ENCODE data around the gene IRAK2. TPM values are rescaled to one million over a fixed set of nuclear protein-coding genes. Genes with fewer than 3 reads are reported as not detected.

IRAK2 gene
- total RNA-seq, 1 donor from 2014 or later, result 2.0 TPM

DNA sequence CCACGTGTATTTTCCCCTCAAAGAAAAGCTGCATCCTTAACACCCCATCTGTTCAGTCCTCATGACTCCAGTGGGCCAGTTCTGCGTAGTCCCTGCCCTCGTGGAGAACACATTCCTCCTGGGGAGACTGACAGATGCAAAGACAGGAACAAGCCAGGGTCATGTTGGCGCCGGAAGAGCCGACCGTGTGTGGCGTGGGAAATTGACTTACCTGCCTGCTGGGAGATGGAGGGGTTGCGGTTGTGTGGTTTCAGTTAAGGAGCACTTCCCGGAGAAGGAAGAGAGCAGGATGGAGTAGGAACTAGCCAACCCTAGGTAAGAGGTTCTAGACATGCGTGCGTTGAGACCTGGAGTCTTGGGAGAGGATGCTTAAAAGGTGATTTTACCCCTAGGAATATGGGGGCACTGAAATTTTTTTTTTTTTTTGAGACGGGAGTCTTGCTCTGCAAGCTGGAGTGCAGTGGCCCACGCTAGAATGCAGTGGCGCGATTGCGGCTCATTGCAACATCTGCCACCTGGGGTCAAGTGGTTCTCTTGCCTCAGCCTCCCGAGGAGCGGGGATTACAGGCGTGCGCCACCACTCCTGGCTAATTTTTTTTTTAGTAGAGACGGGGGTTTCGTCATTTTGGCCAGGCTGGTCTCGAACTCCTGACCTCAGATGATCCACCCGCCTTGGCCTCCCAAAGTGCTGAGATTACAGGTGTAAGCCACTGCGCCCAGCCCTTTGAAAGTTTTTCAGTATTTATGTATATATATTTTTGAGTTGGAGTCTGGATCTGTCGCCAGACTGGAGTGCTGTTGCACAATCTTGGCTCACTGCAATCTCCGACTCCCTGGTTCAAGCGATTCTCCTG is 21.8 kb upstream of the IRAK2 start:
- Mint-ChIP-seq H3K4me1 (ENCODE audit: low read depth, unreplicated experiment) (peaks cover 7% of the 10 kb centered on the region), H3K27ac (ENCODE audit: unreplicated experiment) (peak overlapping the region; percentile 58), H3K9me3 (ENCODE audit: unreplicated experiment) (no peaks in the 10 kb centered on the region), H3K27me3 (ENCODE audit: low read depth, unreplicated experiment) (no peaks in the 10 kb centered on the region), H3K36me3 (ENCODE audit: low read depth, unreplicated experiment) (peaks cover 7% of the 10 kb centered on the region), H3K4me3 (ENCODE audit: unreplicated experiment) (peak overlapping the region; percentile 93)
- Histone ChIP-seq H3K4me1 (ENCODE audit: insufficient read depth, low read length) (peaks cover 5% of the 10 kb centered on the region), H3K27ac (ENCODE audit: low read depth, low read length) (no peak overlapping the region), H3K4me2 (ENCODE audit: low read length) (peak overlapping the region; percentile 88), H2AFZ (ENCODE audit: low read depth, low read length) (no peak overlapping the region), H3K79me2 (ENCODE audit: insufficient read depth, low read length) (peaks cover 55% of the 10 kb centered on the region), H4K20me1 (ENCODE audit: insufficient read depth, low read length) (peaks cover 42% of the 10 kb centered on the region), H3K27me3 (ENCODE audit: insufficient read depth, low read length) (no peaks in the 10 kb centered on the region), H3K4me3 (ENCODE audit: insufficient read depth, low read depth, low read length) (peak overlapping the region; percentile 73), H3K36me3 (ENCODE audit: insufficient read depth, low read length) (no peaks in the 10 kb centered on the region), H3K9me3 (ENCODE audit: insufficient read depth, low read depth, low read length) (no peaks in the 10 kb centered on the region), H3K9ac (ENCODE audit: low read length) (peak overlapping the region; percentile 92)
- FAIRE-seq (no peak), DNase-seq (ENCODE audit: low read depth) (no peak)
- no peak for TF ChIP-seq CTCF (IDR thresholded peaks at IDR 0.05; ENCODE audit: insufficient read depth, low read depth, low read length)
- TF ChIP-seq EZH2 (IDR thresholded peaks at IDR 0.05; ENCODE audit: insufficient read depth, low read length), result no peak

DNA sequence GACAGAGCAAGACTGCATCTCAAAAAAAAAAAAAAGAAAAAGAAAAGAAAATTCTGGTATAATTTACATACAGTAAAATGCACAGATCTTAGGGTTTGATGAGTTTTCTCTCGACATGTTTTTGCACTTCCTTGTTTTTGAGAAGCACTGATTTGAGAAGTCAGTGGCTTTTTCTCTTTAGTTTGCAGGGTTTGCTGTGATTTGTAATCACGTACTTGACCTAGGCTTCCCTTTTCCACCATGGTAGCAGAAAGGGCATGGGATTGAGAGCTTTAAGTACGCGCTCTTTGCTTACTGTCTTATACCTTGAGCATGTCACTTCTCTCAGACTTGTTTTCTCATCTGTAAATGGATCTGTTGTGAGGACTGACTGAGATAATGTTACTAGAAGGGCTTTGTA is 19.0 kb upstream of the IRAK2 start:
- Mint-ChIP-seq H3K36me3 (ENCODE audit: low read depth, unreplicated experiment) (peaks cover 12% of the 10 kb centered on the region), H3K27ac (ENCODE audit: unreplicated experiment) (no peak overlapping the region), H3K27me3 (ENCODE audit: low read depth, unreplicated experiment) (no peaks in the 10 kb centered on the region), H3K4me1 (ENCODE audit: low read depth, unreplicated experiment) (peaks cover 7% of the 10 kb centered on the region), H3K4me3 (ENCODE audit: unreplicated experiment) (peak overlapping the region; percentile 54), H3K9me3 (ENCODE audit: unreplicated experiment) (no peaks in the 10 kb centered on the region)
- H3K4me3 ChIP-seq (ENCODE audit: insufficient read depth, low read depth, low read length), result no peak overlapping the region
- no peak overlapping the region for H3K9ac ChIP-seq (ENCODE audit: low read length)
- H4K20me1 ChIP-seq (ENCODE audit: insufficient read depth, low read length), result peaks cover 55% of the 10 kb centered on the region
- no peak overlapping the region for H2AFZ ChIP-seq (ENCODE audit: low read depth, low read length)
- H3K79me2 ChIP-seq (ENCODE audit: insufficient read depth, low read length), result peaks cover 55% of the 10 kb centered on the region
- no peaks in the 10 kb centered on the region for H3K27me3 ChIP-seq (ENCODE audit: insufficient read depth, low read length)
- H3K36me3 ChIP-seq (ENCODE audit: insufficient read depth, low read length), result peaks cover 13% of the 10 kb centered on the region
- DNase-seq (ENCODE audit: low read depth), result no peak
- H3K27ac ChIP-seq (ENCODE audit: low read depth, low read length), result no peak overlapping the region
- no peak for FAIRE-seq
- H3K4me2 ChIP-seq (ENCODE audit: low read length), result peak overlapping the region; percentile 42
- TF ChIP-seq EZH2 (IDR thresholded peaks at IDR 0.05; ENCODE audit: insufficient read depth, low read length), result no peak
- no peak for TF ChIP-seq CTCF (IDR thresholded peaks at IDR 0.05; ENCODE audit: insufficient read depth, low read depth, low read length)
- H3K4me1 ChIP-seq (ENCODE audit: insufficient read depth, low read length), result peaks cover 5% of the 10 kb centered on the region
- no peaks in the 10 kb centered on the region for H3K9me3 ChIP-seq (ENCODE audit: insufficient read depth, low read depth, low read length)

DNA sequence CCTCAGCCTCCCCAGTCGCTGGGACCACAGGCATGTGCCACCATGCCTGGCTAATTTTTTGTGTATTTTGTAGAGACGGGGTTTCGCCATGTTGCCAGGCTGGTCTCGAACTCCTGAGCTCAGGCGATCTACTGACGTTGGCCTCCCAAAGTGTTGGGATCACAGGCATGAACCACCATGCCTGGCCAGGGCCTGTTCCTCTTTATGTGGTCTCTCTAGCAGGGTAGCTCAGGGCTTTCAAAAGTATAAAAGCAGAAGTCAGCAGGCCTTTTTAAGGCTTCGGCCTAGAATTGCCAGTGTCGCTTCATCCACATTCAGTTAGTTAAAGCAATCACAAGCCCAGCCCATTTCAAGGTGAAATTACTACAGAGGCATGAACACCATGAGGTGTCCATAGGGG is 15.5 kb upstream of the IRAK2 start:
- Mint-ChIP-seq H3K36me3 (ENCODE audit: low read depth, unreplicated experiment) (peaks cover 15% of the 10 kb centered on the region), H3K4me1 (ENCODE audit: low read depth, unreplicated experiment) (no peaks in the 10 kb centered on the region), H3K27me3 (ENCODE audit: low read depth, unreplicated experiment) (no peaks in the 10 kb centered on the region), H3K9me3 (ENCODE audit: unreplicated experiment) (no peaks in the 10 kb centered on the region), H3K4me3 (ENCODE audit: unreplicated experiment) (no peak overlapping the region), H3K27ac (ENCODE audit: unreplicated experiment) (no peak overlapping the region)
- DNase-seq (ENCODE audit: low read depth), result no peak
- Histone ChIP-seq H3K9me3 (ENCODE audit: insufficient read depth, low read depth, low read length) (no peaks in the 10 kb centered on the region), H3K4me2 (ENCODE audit: low read length) (no peak overlapping the region), H3K27me3 (ENCODE audit: insufficient read depth, low read length) (no peaks in the 10 kb centered on the region), H3K36me3 (ENCODE audit: insufficient read depth, low read length) (peaks cover 19% of the 10 kb centered on the region), H3K27ac (ENCODE audit: low read depth, low read length) (no peak overlapping the region), H4K20me1 (ENCODE audit: insufficient read depth, low read length) (peaks cover 39% of the 10 kb centered on the region), H2AFZ (ENCODE audit: low read depth, low read length) (no peak overlapping the region), H3K9ac (ENCODE audit: low read length) (no peak overlapping the region), H3K4me1 (ENCODE audit: insufficient read depth, low read length) (no peaks in the 10 kb centered on the region), H3K79me2 (ENCODE audit: insufficient read depth, low read length) (peaks cover 32% of the 10 kb centered on the region), H3K4me3 (ENCODE audit: insufficient read depth, low read depth, low read length) (no peak overlapping the region)
- no peak for FAIRE-seq
- TF ChIP-seq CTCF (IDR thresholded peaks at IDR 0.05; ENCODE audit: insufficient read depth, low read depth, low read length), result no peak
- no peak for TF ChIP-seq EZH2 (IDR thresholded peaks at IDR 0.05; ENCODE audit: insufficient read depth, low read length)

Measured in astrocyte (in vitro differentiated cells and primary cell).